GM21528 (cell line): Measurements from ENCODE around the gene CAMK4.
A peak's percentile ranks its signal among the peaks of the same experiment; 100 is the strongest.

Source experiments
- ATAC-seq: cut with Tn5 transposase; IDR thresholded peaks from one replicate; pipeline ENCODE4 v1.9.1; 2021; ENCODE audit warnings: mild to moderate bottlenecking, moderate library complexity; ENCODE audit not compliant: unreplicated experiment, low FRiP score

CAMK4 gene

GRCh38 chr5:111223787-111224560, at the start of gene CAMK4:
CAMK4 (plus strand) TSS chr5:111224384; CDS start chr5:111224484, 100 bp downstream.
- ATAC-seq = peak; percentile 76

- no peak for ATAC-seq
Observed at GRCh38 chr5:111183064-111183463, 41.1 kb upstream of the CAMK4 start.

- ATAC-seq = no peak
Observed at GRCh38 chr5:111187079-111187478, 37.1 kb upstream of the CAMK4 start.

- no peak for ATAC-seq
Observed at GRCh38 chr5:111194053-111194452, 30.1 kb upstream of the CAMK4 start.

GRCh38 chr5:111194925-111195324, 29.3 kb upstream of the CAMK4 start:
- no peak for ATAC-seq

GRCh38 chr5:111197523-111197922, 26.7 kb upstream of the CAMK4 start:
- no peak for ATAC-seq

- ATAC-seq = no peak
Observed at GRCh38 chr5:111198281-111198966, 25.8 kb upstream of the CAMK4 start.

GRCh38 chr5:111200828-111201227, 23.4 kb upstream of the CAMK4 start:
- no peak for ATAC-seq

- no peak for ATAC-seq
Observed at GRCh38 chr5:111201705-111202104, 22.5 kb upstream of the CAMK4 start.

- peak; percentile 81 for ATAC-seq
Observed at GRCh38 chr5:111211341-111211740, 12.8 kb upstream of the CAMK4 start.

GRCh38 chr5:111214052-111214742, 10.0 kb upstream of the CAMK4 start:
- ATAC-seq = no peak

- ATAC-seq = no peak
Observed at GRCh38 chr5:111215971-111216370, 8.2 kb upstream of the CAMK4 start.

GRCh38 chr5:111221139-111221538, 3.0 kb upstream of the CAMK4 start:
- ATAC-seq = no peak

- ATAC-seq = no peak
Observed at GRCh38 chr5:111223101-111223786, 940 bp upstream of the CAMK4 start.

GRCh38 chr5:111224561-111225345, 569 bp downstream of the CAMK4 start:
- peak; percentile 32 for ATAC-seq

- ATAC-seq = no peak
Observed at GRCh38 chr5:111225926-111226325, 1.7 kb downstream of the CAMK4 start.

GRCh38 chr5:111226556-111226955, 2.4 kb downstream of the CAMK4 start:
- no peak for ATAC-seq

GRCh38 chr5:111227226-111227782, 3.1 kb downstream of the CAMK4 start:
- ATAC-seq = no peak

GRCh38 chr5:111227801-111228200, 3.6 kb downstream of the CAMK4 start:
- no peak for ATAC-seq
